VCaP (cell line): Measurements from ENCODE around the gene TNFRSF25.

Experiments used
- H3K27ac ChIP-seq: fragments of 450-650 bp; 2 replicates; pipeline ENCODE4 v1.5.1; 2017
- TF ChIP-seq, protein P1 (sequence below): fragments of 450-650 bp; conservative IDR thresholded peaks from 2 replicates; pipeline ENCODE4 v1.5.1; 2017; ENCODE audit warnings: mild to moderate bottlenecking, moderate library complexity

Gene TNFRSF25

DNA sequence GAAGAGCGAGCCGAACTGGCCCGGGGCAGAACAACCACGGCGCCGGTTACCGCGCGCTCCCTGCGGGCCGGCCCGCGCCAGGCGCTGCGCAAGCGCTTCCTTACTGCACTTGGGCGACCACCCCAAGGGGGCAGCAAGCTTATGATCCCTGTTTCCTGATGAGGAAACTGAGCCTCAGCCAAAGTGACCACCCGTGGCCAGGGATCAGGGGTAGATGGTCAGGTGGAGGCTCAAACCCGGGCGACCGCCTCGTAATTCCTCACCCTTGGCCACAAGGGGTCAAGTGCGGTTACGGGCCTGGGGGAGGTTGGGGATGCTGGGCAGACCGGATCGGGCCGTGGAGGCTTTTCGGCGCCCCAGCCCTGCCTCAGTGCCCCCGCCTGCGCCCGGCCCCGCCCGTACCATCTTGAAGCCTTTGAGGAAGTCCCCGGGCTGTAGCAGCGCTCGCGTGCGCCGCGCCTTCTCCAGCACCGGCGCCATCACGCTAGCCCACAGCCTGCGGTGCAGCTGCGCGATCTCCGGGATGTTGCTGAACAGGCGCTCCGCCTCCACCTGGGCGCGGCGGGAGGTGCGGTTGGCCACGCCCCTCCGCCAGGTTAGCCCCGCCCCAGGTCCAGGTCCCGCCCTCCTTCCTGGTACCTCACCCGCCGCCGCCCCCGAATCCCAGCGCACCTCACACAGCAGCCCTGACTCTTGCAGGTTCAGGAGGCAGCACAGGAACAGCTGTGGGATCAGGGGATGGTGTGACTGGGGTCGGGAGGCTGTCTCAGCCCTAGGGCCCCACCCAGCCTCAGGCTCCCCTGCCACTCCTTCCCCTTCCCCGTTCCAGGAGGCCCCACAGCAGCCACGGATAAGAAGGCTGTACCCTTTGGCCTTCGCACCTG lies 5.4 kb upstream of the TNFRSF25 start:
- TF ChIP-seq, protein P1, sequence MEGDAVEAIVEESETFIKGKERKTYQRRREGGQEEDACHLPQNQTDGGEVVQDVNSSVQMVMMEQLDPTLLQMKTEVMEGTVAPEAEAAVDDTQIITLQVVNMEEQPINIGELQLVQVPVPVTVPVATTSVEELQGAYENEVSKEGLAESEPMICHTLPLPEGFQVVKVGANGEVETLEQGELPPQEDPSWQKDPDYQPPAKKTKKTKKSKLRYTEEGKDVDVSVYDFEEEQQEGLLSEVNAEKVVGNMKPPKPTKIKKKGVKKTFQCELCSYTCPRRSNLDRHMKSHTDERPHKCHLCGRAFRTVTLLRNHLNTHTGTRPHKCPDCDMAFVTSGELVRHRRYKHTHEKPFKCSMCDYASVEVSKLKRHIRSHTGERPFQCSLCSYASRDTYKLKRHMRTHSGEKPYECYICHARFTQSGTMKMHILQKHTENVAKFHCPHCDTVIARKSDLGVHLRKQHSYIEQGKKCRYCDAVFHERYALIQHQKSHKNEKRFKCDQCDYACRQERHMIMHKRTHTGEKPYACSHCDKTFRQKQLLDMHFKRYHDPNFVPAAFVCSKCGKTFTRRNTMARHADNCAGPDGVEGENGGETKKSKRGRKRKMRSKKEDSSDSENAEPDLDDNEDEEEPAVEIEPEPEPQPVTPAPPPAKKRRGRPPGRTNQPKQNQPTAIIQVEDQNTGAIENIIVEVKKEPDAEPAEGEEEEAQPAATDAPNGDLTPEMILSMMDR: no peak
- H3K27ac ChIP-seq: no peak overlapping the region

DNA sequence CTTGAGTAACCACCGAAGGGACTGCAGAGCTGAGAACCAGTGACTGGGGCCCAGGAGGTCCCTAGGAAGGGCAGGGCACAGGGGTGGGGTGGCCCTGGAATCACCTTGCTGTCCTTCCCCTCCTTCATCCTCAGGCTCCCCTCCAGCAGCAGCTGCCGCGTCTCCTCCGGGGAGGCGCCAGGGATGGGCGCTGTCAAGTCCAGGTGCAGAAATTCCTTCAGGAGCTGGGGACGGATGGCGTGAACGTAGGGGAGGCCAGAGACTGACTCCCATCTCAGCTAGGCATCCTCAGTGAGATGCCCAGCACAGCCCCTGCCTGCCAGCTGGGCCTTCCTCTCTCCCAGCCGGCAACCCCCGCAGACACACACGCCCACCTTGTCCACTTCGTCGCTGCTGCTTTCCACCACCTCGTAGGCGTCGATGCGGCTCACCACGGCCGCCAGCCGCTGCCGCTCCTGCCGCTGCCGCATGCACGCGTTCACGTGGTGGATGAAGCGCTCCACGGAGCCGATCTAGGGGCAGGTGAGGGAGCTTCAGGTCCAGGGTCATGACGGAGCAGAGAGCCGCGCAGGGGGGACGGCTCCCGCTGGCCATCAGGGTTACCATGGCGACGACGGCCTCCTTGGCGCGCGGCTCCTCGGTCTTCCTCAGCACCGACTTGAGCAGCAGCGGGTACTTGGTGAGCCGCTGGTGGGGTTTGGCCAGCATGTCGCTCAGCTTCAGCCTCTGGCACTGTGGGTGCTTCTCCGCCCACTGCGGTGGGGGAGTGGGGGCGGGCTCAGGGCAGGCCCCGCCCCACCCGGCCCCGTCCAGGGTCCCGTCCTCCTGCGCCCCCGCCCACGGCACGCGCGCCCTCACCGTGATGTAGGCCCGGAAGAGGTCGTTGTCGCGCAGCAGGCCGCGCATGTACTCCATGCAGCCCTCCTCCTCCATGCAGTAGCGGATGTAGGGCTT lies 4.4 kb upstream of the TNFRSF25 start:
- no peak overlapping the region for H3K27ac ChIP-seq
- TF ChIP-seq, protein P1: no peak

DNA sequence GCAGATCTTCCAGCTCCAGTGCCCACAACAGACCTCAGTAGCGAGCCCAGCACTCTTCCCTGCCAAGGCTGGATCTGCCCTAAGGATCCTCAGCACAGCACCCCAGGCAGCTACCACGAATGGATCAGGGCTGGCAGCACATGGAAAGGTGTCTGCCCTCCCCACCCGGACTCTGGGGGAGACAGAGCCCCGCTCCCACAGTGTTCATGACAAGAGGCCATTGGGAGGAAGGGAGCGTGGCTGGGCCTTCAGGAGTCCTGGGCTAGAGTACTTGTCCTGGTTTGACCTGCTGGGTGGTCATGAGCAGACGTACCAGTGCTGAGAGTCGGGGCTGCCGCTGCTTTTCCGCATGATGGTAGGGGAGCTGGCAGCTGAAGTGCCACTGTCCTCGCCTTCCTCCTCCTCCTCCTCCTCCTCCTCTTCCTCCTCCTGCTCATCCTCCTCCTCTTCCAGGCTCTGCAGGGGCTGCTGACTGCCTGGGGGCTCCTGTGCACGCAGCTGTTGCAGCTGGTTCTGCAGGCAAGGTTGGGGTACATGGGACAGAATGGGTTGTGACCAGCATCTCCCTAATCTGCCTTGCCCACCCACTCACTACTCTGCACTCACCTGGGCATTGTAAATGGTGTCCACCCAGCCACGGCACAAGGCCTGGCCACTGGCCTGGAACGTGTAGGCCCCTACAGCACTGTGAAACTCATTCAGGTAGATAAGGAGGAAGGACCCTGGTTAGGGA lies 2.9 kb upstream of the TNFRSF25 start:
- TF ChIP-seq, protein P1: no peak
- no peak overlapping the region for H3K27ac ChIP-seq

DNA sequence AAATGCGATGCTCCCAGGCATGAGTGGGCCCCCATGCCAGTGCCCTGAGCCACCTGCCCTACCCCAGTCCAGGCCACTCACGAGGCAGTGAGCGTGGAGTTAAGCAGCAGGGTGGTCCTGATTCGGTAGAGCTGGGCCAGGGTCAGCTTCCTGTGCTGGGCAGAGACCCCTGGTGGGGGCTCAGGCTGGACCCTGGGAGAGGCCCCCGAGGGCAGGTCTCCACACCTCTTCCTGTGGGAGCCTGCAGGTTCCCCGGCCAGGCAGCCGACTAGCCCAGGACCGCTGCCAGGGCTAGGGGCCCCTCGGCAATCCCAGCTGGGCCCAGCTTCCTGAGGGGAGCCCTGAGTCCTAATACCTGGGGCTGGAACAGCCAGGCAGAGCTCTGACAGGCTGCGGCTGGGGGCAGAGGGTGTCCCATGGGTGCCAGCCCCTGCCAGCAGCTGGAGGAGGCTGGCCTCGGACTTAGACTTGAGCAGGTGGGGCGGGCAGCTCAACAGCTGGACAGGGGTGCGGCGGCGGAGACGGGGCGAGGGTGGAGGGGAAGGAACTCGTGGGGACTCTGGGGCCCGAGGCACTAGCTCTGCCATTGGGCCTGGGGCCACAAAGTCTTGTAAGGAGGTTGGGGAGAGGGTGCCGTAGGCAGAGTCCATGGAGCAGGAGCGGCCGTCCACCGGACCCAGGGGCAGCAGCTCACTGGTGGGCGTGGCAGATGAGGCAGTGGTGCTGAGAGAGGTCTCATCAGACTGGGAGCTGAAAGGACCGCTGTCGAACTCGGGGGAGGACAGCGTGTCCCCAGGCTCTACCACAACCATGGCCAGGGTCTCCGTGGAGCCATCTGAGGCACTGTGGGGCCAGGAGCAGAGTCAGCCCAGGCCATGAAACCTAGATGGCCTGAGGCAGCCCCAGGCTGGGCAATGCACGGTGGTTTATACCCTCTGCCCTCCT lies 2.0 kb upstream of the TNFRSF25 start:
- no peak overlapping the region for H3K27ac ChIP-seq
- TF ChIP-seq, protein P1: no peak

DNA sequence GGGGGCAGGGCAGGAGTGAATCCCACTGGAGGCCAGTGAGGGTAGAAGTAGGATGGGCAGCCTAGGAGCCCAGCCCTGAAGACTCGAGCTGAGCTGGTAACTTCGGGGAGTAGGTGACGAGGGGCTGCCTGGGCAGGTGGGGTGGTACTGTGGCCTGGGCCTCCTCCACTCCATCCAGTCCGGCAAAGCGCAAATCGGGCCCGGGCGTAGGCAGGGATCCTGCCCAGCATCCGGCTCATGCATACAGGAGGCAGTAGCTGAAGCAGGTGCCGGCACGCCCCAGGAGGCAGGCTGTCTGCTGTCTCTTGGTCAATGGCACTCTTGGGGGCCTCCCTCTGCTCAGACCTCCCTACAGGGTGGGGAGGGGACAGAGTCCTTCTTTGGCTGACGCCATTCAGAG lies 1.3 kb upstream of the TNFRSF25 start:
- TF ChIP-seq, protein P1: no peak
- no peak overlapping the region for H3K27ac ChIP-seq

DNA sequence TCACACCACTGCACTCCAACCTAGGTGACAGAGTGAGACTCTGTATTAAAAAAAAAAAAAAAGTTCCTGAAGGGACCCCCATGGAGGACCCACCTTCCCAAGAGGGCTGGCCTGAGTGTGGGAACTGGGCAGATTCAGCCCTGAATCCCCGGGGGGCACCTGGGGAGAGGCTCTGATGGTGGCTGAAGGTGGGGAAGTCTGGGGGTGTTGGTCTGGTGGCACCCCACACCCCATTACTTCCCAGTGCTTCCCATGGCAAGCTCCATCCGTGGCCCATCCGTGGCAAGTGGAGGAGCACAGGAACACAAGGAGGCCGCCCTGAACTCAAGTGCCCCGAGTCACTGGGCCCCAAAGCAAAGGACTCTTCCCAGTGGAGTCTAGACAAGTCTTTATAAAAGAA lies 778 bp upstream of the TNFRSF25 start:
- TF ChIP-seq, protein P1: no peak
- H3K27ac ChIP-seq: no peak overlapping the region
